Activated CD4-positive, alpha-beta T cell treated with anti-CD3 and anti-CD28 coated beads for 36 hours (primary cell): Measurements from ENCODE around the gene STRN3. TPM values are rescaled to one million over a fixed set of nuclear protein-coding genes. Genes with fewer than 3 reads are reported as not detected.
A peak's percentile ranks its signal among the peaks of the same experiment; 100 is the strongest.

Experiments used
- ATAC-seq: fragments of 200-7000 bp; cut with Tn5 transposase; one replicate; pipeline ENCODE4 v1.10.0; 2021; ENCODE audit warnings: mild to moderate bottlenecking, moderate library complexity
- CTCF ChIA-PET: fragments of 350-600 bp; sonication (Branson Sonifier 250); formaldehyde crosslinking; loops from one replicate; lab custom pipeline; 2021; ENCODE audit warnings: antibody characterized with exemption; lab: Charles Lee
- POLR2A ChIA-PET: fragments of 350-600 bp; sonication (Branson Sonifier 250); formaldehyde crosslinking; loops from one replicate; lab custom pipeline; 2021; ENCODE audit warnings: antibody characterized with exemption, inconsistent platforms; lab: Charles Lee
- DNase-seq: peaks from one replicate; pipeline ENCODE4 v3.0.0-alpha.2; 2020
- H3K27ac Mint-ChIP-seq: one replicate; pipeline ENCODE4 v1.8.0; 2021; ENCODE audit warnings: mixed read lengths
- H3K27me3 Mint-ChIP-seq: one replicate; pipeline ENCODE4 v1.8.0; 2021; ENCODE audit warnings: mixed read lengths
- H3K36me3 Mint-ChIP-seq: one replicate; pipeline ENCODE4 v1.8.0; 2021; ENCODE audit warnings: low read depth, mixed read lengths
- H3K4me1 Mint-ChIP-seq: one replicate; pipeline ENCODE4 v1.8.0; 2021; ENCODE audit warnings: mixed read lengths
- H3K4me3 Mint-ChIP-seq: one replicate; pipeline ENCODE4 v1.8.0; 2021; ENCODE audit warnings: mild to moderate bottlenecking, moderate library complexity, mixed read lengths
- H3K9me3 Mint-ChIP-seq: one replicate; pipeline ENCODE4 v1.8.0; 2021; ENCODE audit warnings: low read depth, mixed read lengths
- intact Hi-C, 2 experiments: fragments of 100-400 bp; cut with DNase I in 1 of 2; cut with micrococcal nuclease in 1 of 2; formaldehyde crosslinking; loops; one replicate each; pipeline versions ENCODE4 v1.14.2 to v1.15.1; 2022 to 2024; cut with DNase I, micrococcal nuclease
- microRNA-seq: library from miRNA; unstranded; fragments of <30 nt; microRNA quantifications from one replicate; pipeline ENCODE4 v1.2.0, GENCODE V29; 2021; ENCODE audit warnings: borderline replicate concordance
- total RNA-seq, 2 experiments: library from RNA; stranded (reverse); gene quantifications; one replicate each; pipeline ENCODE4 v1.2.3, GENCODE V29; 2021

STRN3 gene
- total RNA-seq, 2 experiments from 2014 or later: 17.9 to 22.5 TPM

DNA sequence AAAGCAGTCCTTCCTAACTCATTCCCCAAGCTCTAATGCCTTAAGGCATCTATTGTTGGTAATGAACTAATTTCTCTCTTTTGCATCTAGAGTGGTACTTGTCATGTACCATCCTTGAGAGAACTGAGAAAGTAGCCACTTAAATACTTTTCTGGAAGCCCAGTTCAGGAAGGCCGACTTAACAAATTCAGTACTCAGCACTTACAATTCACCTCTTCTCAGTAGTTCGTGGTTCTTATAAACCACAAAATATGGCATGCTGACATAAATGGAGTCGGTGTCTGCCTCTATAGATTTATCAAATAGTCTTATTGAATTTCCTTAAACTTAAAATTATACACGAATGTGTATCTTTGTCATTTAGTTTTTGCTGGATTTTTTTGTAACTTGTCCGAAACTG is 161.2 kb downstream of the STRN3 start:
- Mint-ChIP-seq H3K36me3 (no peaks in the 10 kb centered on the region), H3K4me1 (no peaks in the 10 kb centered on the region), H3K9me3 (no peaks in the 10 kb centered on the region), H3K27me3 (peaks cover 24% of the 10 kb centered on the region), H3K4me3 (no peak overlapping the region), H3K27ac (no peak overlapping the region)
- DNase-seq (no peak), ATAC-seq (no peak)
- ChIA-PET CTCF (no interaction called here), POLR2A (no interaction called here)
- intact Hi-C loops: no loop called here

DNA sequence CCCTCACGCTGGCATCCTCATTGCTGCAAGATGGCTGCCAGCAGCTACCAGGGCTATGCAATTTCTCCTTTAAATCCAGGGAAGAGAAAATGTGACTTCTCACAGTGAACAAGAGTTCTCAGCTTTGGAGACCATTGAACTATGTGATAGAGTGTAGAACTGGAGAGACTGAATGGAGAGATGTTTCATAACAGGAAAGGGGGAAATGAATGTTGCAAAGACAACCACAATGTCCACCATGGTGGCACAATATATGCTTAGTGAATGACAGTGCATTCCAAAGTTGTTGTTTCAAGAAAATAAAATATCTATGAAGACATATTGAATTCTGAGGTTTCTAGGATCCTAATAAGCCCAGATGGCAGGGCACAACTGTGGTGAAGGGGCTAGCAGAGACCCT is 165.0 kb downstream of the STRN3 start:
- intact Hi-C loops: no loop called here
- no peak overlapping the region for H3K4me3 Mint-ChIP-seq
- ChIA-PET CTCF (no interaction called here), POLR2A (no interaction called here)
- ATAC-seq (no peak), DNase-seq (no peak)
- H3K36me3 Mint-ChIP-seq: no peaks in the 10 kb centered on the region
- H3K27ac Mint-ChIP-seq: no peak overlapping the region
- H3K4me1 Mint-ChIP-seq: no peaks in the 10 kb centered on the region
- peaks cover 31% of the 10 kb centered on the region for H3K27me3 Mint-ChIP-seq
- no peaks in the 10 kb centered on the region for H3K9me3 Mint-ChIP-seq

DNA sequence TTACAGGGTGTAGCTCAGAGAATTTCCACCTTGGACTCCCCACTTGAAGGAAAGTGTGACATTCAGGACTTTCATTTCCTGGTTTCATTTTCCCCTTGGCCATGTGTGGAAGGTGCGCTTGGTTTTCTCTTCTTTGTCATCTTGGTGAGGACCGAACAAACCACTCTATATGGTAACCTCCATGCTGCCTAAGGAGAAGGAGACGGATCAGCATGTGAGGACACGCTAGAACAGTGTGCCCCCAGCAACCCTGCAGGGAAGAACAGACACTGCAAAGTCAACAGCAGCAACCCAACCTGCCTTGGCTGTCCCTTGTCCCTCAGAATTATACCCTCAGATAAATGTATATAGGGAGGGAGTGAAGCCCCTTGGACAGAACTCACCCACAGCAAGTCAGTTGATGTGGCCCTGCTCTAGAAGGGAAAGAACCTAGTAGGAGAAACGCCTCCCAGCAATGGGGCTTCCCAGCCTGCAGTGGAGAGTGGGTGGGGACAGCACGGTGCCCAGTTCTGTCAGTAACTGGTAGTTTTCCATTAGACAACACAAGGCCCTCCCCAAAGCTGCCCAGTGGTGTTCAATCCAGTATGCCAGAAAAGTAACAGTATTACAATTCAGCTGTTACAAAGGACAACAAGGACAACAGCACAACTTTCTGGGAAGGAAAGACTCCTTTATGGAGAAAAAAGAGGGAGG is 170.7 kb downstream of the STRN3 start:
- Mint-ChIP-seq H3K4me1 (peaks cover 16% of the 10 kb centered on the region), H3K27ac (no peak overlapping the region), H3K27me3 (peaks cover 25% of the 10 kb centered on the region), H3K36me3 (no peaks in the 10 kb centered on the region), H3K9me3 (no peaks in the 10 kb centered on the region), H3K4me3 (no peak overlapping the region)
- intact Hi-C loops: no loop called here
- POLR2A ChIA-PET: no interaction called here
- ATAC-seq (peak; percentile 71), DNase-seq (peak; percentile 52)
- CTCF ChIA-PET: interaction anchor here (0.6 kb wide), 1 partner anchor 585 kb away, joined by 3 read pairs; no protein-coding TSS in a partner anchor

DNA sequence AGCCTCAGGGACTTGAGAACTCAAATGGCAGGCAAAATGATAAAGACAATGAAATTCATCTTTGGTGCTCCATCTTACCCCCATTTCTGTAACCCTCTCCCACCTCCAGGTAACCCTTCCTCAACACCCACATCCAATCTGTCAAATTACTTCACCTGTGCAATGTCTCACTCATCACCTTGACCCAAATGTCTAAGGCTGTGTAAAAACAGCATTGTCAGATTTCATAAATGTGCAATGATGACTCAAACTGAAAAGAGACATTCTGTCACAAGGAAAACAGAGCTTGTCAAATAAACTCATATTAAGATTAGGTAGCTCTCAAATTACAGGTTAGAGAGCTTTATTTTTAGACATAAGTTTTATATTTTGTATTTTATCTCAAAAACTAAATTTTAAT is 171.7 kb downstream of the STRN3 start:
- ChIA-PET POLR2A (interaction anchor here (0.6 kb wide), 1 partner anchor 270 kb away, joined by 3 read pairs; no protein-coding TSS in a partner anchor), CTCF (interaction anchor here (0.6 kb wide), 2 partner anchors 45 to 263 kb away, joined by 3 read pairs; no protein-coding TSS in a partner anchor)
- peak; percentile 47 for ATAC-seq
- no peak for DNase-seq
- H3K9me3 Mint-ChIP-seq: no peaks in the 10 kb centered on the region
- H3K36me3 Mint-ChIP-seq: no peaks in the 10 kb centered on the region
- no peak overlapping the region for H3K4me3 Mint-ChIP-seq
- intact Hi-C loops: no loop called here
- no peak overlapping the region for H3K27ac Mint-ChIP-seq
- H3K27me3 Mint-ChIP-seq: peaks cover 22% of the 10 kb centered on the region
- H3K4me1 Mint-ChIP-seq: peaks cover 16% of the 10 kb centered on the region

DNA sequence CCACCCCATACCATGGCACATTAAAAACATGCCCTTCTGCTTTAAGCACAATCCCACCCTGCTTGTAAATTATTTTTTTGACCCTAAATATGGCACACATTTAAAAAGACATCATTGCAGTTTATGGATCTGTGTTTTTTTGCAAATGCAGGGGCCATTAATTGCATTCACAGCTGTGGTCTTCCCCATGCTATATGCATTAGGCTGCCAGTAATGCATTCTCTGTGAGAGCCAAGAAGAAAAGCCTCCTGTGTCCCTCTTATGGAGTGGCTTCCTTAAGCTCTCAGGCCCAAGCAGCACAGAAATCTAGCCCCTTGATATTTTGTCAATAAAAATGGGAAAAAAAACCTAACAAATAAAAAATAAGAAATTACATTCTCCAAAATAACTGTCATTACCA is 172.2 kb downstream of the STRN3 start:
- Mint-ChIP-seq H3K4me1 (peaks cover 16% of the 10 kb centered on the region), H3K36me3 (no peaks in the 10 kb centered on the region), H3K9me3 (no peaks in the 10 kb centered on the region), H3K27me3 (peaks cover 27% of the 10 kb centered on the region), H3K27ac (no peak overlapping the region), H3K4me3 (no peak overlapping the region)
- DNase-seq (no peak), ATAC-seq (no peak)
- ChIA-PET POLR2A (no interaction called here), CTCF (interaction anchor here (0.6 kb wide), 1 partner anchor 46 kb away, joined by 3 read pairs; no protein-coding TSS in a partner anchor)
- intact Hi-C loops: no loop called here

DNA sequence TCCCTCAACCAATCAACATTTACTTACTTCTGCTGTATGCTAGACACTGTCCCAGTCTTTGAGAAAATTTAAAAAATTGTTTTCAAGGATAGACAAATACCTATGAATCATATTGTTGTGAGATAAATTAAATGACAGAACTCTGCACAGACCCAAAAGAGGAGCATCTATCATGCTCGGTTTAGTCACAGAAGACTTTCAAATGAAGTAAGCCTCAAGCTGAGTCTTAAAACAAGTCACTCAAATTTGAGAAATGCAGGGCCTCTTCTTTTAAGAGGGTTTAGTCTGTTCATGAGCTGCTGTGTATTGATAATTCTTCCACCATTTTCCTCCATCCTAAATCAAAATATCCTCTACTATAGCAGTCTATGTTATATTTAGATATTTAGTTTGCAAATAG is 176.2 kb downstream of the STRN3 start:
- peaks cover 24% of the 10 kb centered on the region for H3K27me3 Mint-ChIP-seq
- ATAC-seq (no peak), DNase-seq (no peak)
- H3K9me3 Mint-ChIP-seq: no peaks in the 10 kb centered on the region
- intact Hi-C loops: no loop called here
- POLR2A ChIA-PET: no interaction called here
- no peaks in the 10 kb centered on the region for H3K36me3 Mint-ChIP-seq
- H3K4me1 Mint-ChIP-seq: peaks cover 7% of the 10 kb centered on the region
- CTCF ChIA-PET: no interaction called here
- H3K4me3 Mint-ChIP-seq: no peak overlapping the region
- H3K27ac Mint-ChIP-seq: no peak overlapping the region

DNA sequence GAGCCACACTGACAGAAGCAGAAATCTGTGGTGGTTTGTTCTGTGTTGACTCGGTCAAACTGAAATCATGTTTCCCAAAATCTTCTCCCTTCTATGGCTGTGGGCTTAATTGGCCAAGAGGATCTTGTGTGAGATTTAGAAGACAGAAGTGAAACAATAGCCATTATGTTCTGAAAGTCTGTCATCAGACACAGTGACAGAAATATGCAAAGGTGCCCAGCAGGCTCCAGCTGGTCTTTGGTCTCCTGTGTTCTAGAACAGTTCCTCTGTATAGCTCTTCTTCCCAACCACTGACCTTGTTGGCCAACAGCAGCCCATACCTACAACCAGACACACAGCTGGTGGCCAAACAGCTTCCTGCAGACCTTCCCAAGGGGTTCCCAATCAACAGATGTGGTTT is 176.8 kb downstream of the STRN3 start:
- intact Hi-C loops: no loop called here
- Mint-ChIP-seq H3K4me3 (no peak overlapping the region), H3K9me3 (no peaks in the 10 kb centered on the region), H3K4me1 (peaks cover 4% of the 10 kb centered on the region), H3K36me3 (no peaks in the 10 kb centered on the region), H3K27ac (no peak overlapping the region), H3K27me3 (peaks cover 23% of the 10 kb centered on the region)
- DNase-seq: no peak
- ChIA-PET CTCF (interaction anchor here (0.6 to 0.7 kb wide), 2 partner anchors 15 to 386 kb away, joined by 3 read pairs; no protein-coding TSS in a partner anchor), POLR2A (no interaction called here)
- ATAC-seq: no peak

DNA sequence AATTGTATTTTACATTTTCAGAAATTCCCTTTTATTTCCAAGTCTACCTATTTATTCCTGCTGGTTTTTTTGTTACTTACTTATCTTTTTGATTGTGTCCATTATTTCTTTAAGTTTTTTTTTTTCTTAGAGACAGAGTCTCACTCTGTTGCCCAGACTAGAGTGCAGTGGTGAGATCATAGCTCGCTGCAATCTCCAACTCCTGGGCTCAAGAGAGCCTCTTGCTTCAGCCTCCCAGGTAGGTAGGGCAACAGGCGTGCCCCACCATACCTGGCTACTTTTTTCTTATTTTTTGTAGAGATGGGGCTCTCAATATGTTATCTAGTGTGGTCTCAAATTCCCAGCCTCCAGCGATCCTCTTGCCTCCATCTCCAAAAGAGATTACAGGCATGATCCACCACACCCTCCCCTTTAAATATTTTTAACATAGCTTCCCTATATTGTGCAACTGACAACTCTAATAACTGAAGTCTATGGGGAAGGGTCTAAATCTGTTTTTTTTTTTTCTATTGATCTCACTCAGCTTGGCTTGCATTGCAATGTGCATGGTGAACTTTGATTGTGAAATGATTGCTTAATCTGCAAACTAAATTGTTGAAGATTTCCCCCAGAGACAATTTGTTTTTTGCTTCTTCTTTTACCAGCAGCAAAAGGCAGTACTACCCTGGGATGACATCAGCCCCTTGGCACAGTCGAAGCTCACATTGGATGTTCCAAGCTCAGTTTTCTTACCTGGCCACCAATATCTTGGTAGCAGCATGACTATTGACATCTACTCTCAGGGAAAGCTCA is 177.5 kb downstream of the STRN3 start:
- DNase-seq: no peak
- H3K4me1 Mint-ChIP-seq: peaks cover 1% of the 10 kb centered on the region
- no peak overlapping the region for H3K27ac Mint-ChIP-seq
- no peaks in the 10 kb centered on the region for H3K9me3 Mint-ChIP-seq
- no peak for ATAC-seq
- H3K27me3 Mint-ChIP-seq: peaks cover 23% of the 10 kb centered on the region
- intact Hi-C loops: no loop called here
- CTCF ChIA-PET: interaction anchor here (0.6 to 0.7 kb wide), 2 partner anchors 15 to 385 kb away, joined by 3 read pairs; no protein-coding TSS in a partner anchor
- H3K36me3 Mint-ChIP-seq: no peaks in the 10 kb centered on the region
- POLR2A ChIA-PET: no interaction called here
- H3K4me3 Mint-ChIP-seq: no peak overlapping the region

Small RNA genes lying within 50 kb of the gene (microRNA-seq; reads per million reads assigned to microRNA genes)
- 18.3 reads per million, percentile 43 among the genes with 10 or more reads in this experiment for gene MIR624

Other genes starting within 250 kb of the STRN3 start
- gene COCH, start 151.8 kb downstream of the STRN3 start, total RNA-seq: 1 to 10 TPM in 1 of 2 experiments, under 1 TPM in 1; 0.94 to 1.1 TPM
- gene AP4S1, start 730 bp downstream of the STRN3 start, total RNA-seq: 1 to 10 TPM; 4.0 to 5.9 TPM
- 10 to 100 TPM; 87.1 to 89.5 TPM for gene HECTD1, start 181.4 kb upstream of the STRN3 start, total RNA-seq